Measurements from ENCODE around the gene HIVEP3. TPM values are rescaled to one million over a fixed set of nuclear protein-coding genes. Genes with fewer than 3 reads are reported as not detected.

Gene HIVEP3
- total RNA-seq, 1 donor from 2014 or later = 6.5 TPM

DNA sequence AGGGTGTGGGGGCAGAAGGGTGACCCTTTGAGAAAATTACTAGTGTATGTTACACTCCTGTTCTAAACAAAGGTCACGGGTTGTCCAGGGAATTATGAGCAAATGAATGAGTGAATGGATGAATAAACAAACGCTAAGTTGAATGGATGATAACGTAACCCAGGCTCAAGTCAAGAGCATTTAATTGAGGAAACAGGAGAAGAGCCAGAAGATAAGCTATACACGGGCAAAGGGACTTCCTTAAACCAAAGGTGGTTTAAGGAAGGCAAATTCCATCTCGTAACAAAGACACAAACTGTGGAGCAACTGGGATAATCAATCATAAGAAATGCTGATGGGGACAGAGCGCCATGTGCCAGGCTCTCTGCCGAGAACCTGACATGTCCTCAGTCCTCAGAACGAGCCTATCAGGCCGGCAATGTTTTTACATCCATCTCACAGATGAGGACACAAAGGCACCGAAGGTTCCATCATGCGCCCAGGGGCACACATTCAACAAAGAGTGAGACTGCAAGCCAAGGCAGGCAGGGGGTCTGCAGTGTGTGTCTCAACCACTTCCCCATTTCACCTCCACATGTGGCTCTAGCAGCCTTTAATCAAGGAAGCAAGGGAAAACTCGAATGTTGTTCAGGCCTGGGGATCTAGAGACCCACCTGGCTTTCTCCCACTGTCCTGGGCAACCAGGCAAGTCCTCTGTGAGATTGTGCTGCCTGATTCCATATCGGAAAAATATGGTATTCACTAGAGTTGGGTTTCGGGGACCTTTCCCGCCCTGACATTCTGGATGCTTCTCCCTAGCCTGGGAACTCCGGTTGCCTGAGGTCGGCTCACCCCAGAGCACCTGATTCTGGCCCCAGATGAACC, 307.4 kb downstream of the HIVEP3 start:
- DNase-seq = no peak
- intact Hi-C loops (cut with micrococcal nuclease) = no loop called here

DNA sequence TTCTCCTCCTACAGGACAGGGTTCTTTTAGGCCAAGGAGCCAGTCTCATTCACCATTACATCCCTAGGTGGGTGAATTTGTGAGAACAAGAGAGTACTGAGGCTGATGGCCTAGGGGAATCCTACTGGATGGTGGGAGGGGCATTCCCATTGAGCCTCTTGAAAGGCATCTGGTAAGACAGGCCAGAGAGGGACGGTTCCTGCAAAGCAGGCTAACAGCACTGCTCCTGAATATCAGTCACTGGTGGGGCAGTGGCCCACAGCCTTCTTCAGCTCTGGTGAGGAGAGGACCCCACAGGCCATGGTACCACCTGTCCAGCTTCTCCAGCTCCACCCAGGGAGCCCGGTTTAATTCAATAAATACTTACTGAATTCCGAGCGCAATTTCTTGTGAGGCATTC, 308.4 kb downstream of the HIVEP3 start:
- intact Hi-C loops (cut with micrococcal nuclease) = no loop called here
- no peak for ATAC-seq
- DNase-seq = no peak

More for the DNA sequence above, 307.4 kb downstream of the HIVEP3 start:
- ATAC-seq = no peak

DNA sequence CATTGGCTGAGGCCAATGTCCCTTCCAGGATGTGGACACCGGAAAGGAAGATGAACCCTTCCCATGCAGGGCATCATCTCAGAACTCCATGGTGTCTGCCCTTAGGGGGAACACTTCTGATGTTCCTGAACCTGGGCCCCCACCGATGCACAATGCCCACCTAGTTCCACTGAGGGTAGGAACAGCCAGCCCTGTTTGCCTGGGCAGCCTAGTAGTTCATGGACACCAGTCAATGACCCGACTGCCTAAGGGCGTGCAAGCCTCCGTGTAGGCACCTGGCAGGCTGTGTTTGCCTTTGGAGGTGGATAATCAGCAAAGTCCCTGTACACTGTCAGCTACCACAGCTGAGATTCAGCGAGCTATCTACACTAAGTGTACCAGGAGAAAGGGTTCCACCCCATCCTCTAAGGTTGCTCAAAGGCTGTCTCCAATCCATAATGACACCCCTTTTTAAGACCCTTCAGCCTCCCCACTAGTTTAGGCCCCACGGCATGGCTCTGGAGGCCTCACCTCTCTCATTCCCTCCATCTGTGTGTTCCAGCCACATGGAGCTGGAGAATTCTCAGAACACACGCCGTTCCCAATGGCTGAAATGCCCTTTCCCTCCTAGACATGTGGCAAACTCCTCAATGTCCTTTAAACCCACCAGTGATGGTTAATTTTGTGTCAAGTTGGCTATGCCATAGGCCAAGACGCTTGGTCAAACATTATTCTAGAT, 309.4 kb downstream of the HIVEP3 start:
- ATAC-seq = no peak
- no peak for DNase-seq
- intact Hi-C loops (cut with micrococcal nuclease) = no loop called here

GRCh38 chr1:41608211-41608610, 310.5 kb downstream of the HIVEP3 start:
- DNase-seq (no peak), ATAC-seq (peak; percentile 47)
- intact Hi-C loops (cut with micrococcal nuclease) = no loop called here

DNA sequence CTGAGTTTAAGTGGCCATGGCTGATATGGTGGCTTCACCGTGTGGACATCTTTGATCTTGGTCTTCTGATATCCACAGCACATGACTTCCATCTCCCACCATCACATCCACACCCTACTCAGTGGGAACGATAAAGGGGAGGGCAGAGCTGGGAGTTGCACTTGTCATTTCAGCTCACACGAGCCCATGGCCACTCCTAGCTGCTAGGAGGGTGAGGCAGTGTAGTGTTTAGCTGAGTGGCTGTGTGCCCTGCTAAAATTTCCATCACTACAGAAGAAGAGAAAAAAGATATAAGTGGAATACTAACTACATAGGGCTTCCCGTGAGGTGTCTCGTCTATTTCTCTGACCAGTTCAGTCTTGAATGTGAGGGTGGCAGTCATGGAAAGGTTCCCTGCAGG, 310.9 kb downstream of the HIVEP3 start:
- no peak for ATAC-seq
- DNase-seq = no peak
- intact Hi-C loops (cut with micrococcal nuclease) = no loop called here

GRCh38 chr1:41599912-41600311, 318.8 kb downstream of the HIVEP3 start:
- DNase-seq (no peak), ATAC-seq (no peak)
- intact Hi-C loops (cut with micrococcal nuclease) = no loop called here

- no peak for DNase-seq
- intact Hi-C loops (cut with micrococcal nuclease) = no loop called here
- ATAC-seq = no peak
Measured at GRCh38 chr1:41598325-41598724, 320.4 kb downstream of the HIVEP3 start.

DNA sequence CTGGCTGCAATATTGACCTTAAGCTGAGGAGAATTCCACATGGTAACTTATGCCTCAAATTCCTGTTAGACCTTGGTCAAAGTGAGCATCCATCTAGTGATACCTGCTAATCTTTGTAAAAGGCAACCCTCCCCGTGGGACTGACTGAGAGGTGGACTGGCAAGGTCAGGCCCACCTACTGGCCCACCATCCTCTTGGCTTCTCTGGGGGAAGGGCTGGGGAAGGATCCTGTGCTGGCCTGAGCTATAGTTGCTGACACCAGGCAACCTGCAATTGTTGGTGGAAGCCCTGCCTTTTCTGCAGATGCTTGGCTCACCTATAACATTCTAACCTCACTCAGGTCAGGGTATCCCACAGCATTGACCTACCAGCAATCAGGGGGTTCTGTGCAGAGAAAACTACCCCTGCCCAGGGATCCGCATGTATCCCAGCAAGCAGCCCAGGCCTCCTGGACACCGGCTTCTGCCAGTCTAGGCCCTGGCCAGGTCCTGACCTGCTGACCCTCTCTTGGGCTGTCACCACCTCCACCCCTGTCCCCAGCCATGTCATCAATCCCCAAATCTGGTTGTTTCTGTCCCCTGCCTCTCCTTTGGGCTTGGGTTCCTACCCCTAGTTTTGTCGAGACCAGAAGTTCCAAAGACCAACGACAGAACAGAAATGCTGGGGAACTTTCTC, 326.1 kb downstream of the HIVEP3 start:
- no peak for DNase-seq
- intact Hi-C loops (cut with micrococcal nuclease) = no loop called here
- ATAC-seq = no peak

GRCh38 chr1:41591891-41592290, 326.8 kb downstream of the HIVEP3 start:
- intact Hi-C loops (cut with micrococcal nuclease) = no loop called here
- DNase-seq (no peak), ATAC-seq (no peak)

- ATAC-seq (no peak), DNase-seq (no peak)
- intact Hi-C loops (cut with micrococcal nuclease) = no loop called here
Measured at GRCh38 chr1:41590331-41590730, 328.4 kb downstream of the HIVEP3 start.

- DNase-seq (no peak), ATAC-seq (no peak)
- intact Hi-C loops (cut with micrococcal nuclease) = no loop called here
Measured at GRCh38 chr1:41589395-41589794, 329.3 kb downstream of the HIVEP3 start.

GRCh38 chr1:41588334-41588875, 330.3 kb downstream of the HIVEP3 start:
- no peak for DNase-seq
- intact Hi-C loops (cut with micrococcal nuclease) = no loop called here
- no peak for ATAC-seq

DNA sequence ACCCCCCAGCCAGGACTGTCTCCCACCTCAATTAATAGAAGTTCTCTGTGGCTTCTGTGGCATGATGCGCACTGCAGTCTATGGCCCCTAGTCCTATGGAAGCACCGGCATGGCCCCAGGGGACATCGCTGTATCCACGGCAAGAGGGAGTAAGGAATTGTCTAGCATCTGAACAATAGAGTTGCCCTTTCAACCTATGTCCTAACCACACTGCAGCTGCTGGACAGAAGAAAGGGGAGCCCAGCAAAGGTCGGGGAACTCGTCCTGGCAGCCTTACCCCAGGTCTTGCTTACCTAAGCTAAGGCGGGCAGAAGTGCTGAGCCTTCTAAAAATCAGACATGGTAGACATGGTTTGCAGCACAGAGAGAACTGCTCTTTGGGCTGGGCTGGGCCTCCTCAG, 330.9 kb downstream of the HIVEP3 start:
- DNase-seq = no peak
- intact Hi-C loops (cut with micrococcal nuclease) = no loop called here
- no peak for ATAC-seq

GRCh38 chr1:41586230-41586629, 332.5 kb downstream of the HIVEP3 start:
- intact Hi-C loops (cut with micrococcal nuclease) = no loop called here
- ATAC-seq (no peak), DNase-seq (no peak)

DNA sequence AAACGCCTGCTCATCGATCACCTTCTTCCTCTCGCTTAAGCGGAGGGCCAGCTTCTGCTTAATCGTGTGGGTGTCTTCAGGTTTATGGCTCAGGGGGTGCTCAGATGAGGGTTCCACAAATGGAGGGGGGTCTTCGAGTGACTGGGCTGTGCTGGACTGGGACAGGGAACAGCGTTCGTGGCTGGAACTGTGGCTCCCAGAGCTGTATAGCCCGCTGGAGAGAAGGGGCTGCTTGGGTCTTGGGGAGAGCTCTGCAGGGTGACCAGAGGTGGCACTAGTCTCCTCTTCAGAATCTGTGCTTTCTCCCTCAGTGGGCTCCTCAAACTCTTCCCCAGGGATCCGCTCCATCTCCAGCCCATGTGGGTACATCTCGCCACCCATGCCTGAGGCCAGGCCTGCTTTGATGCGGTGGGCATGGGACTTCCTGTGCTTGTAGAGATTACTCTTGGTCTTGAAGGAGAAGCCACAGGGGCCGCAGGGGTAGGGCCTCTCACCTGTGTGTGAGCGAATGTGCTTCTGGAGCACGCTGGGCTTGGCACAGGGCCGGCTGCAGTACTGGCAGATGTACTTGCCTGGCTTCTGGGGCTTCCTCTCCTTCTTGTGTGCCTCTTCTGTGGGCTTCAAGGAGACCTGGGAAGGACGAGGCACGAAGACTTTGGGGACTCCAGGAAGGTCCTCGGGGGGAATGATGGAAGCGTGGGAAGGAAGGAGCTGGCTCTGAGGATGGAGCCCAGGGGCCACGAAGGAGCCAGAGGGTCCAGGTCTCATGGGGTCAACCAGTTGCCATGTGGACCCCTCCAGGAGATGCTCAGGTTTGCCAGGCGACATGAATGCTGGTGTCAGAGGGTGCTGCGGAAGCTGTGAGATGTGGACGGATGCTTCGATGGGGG, 334.8 kb downstream of the HIVEP3 start:
- DNase-seq (no peak), ATAC-seq (no peak)
- intact Hi-C loops (cut with micrococcal nuclease) = no loop called here

DNA sequence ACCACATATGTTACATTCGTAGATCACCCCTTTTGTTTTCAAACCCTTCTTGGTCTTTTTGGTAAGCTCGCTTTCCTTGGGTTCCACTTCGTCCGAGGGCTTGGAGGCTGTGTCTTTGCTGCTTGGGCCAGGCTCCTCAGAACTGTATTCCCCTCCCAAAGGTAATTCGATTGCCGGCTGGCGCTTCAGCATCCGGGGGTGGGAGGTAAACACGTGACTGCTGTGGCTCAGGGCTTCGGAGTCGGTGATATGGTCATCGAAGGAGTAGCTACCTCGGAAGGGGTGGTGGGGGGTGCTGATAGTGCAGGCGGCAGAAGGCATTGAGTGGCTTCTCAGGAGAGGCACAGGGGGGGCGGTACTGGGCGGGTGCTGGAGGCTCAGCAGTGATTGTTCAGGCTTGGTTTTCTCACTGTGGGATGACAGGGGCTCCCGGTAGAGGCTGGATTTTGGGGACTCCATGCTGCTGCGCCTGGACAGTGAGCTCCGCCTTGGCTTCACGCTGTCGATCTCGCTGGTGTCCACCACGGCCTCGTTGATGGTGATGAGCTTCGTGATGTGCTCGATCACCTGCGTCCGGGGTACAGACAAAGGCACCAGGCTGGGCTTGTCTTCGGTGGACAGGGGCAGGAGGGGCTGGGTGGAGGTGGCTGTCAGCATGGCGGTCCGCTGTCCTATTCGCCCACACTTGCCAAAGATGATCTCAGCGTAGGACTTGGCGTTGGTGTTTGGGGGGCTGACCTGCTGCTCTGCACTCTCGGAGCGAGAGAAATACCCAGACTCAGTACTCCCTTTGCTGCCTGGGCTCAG, 335.7 kb downstream of the HIVEP3 start:
- ATAC-seq (no peak), DNase-seq (no peak)
- intact Hi-C loops (cut with micrococcal nuclease) = no loop called here

DNA sequence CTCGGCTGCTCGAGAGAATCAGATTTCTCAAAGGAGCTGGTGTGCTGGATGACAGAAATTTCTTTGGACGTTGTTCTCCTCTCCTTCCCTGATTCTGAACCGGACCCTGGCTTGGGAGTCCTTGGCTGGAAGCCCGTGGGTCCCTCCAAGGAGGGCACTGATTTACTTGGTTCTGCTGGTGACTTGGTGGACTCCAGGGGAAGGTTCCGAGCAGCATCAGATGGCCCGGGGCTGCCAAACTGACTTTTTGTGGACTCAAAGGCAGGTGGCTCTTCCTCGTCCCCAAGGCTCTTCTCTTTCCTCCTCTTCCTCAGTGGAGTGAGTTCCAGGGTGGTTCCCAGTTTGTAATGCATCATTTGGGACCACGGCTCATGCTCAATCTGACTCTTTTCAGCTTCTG, 336.4 kb downstream of the HIVEP3 start:
- intact Hi-C loops (cut with micrococcal nuclease) = no loop called here
- ATAC-seq (no peak), DNase-seq (no peak)

- ATAC-seq (no peak), DNase-seq (no peak)
- intact Hi-C loops (cut with micrococcal nuclease) = no loop called here
Measured at GRCh38 chr1:41582004-41582325, 336.8 kb downstream of the HIVEP3 start.
